HG02884 (cell line): ENCODE measurements around the gene GSG1L.

Source experiments
- ATAC-seq: cut with Tn5 transposase; IDR thresholded peaks from one replicate; pipeline ENCODE4 v1.9.1; 2021; ENCODE audit warnings: mild to moderate bottlenecking, moderate library complexity; ENCODE audit not compliant: unreplicated experiment

GSG1L gene

GRCh38 chr16:28064706-28065249 lies 1.3 kb upstream of the GSG1L start:
- no peak for ATAC-seq

- no peak for ATAC-seq
Measured at GRCh38 chr16:28064150-28064549, 636 bp upstream of the GSG1L start.

- ATAC-seq = no peak
Measured at GRCh38 chr16:28062847-28063521, 530 bp downstream of the GSG1L start.

- ATAC-seq = no peak
Measured at GRCh38 chr16:28062261-28062846, 1.2 kb downstream of the GSG1L start.

GRCh38 chr16:28061352-28062101 lies 2.0 kb downstream of the GSG1L start:
- no peak for ATAC-seq

- no peak for ATAC-seq
Measured at GRCh38 chr16:28059841-28060575, 3.5 kb downstream of the GSG1L start.

- ATAC-seq = no peak
Measured at GRCh38 chr16:28058839-28059589, 4.5 kb downstream of the GSG1L start.

GRCh38 chr16:28057949-28058348 lies 5.6 kb downstream of the GSG1L start:
- no peak for ATAC-seq

GRCh38 chr16:28053461-28053860 lies 10.1 kb downstream of the GSG1L start:
- no peak for ATAC-seq

GRCh38 chr16:28052274-28053128 lies 11.0 kb downstream of the GSG1L start:
- ATAC-seq = no peak

- no peak for ATAC-seq
Measured at GRCh38 chr16:28051486-28051885, 12.0 kb downstream of the GSG1L start.

GRCh38 chr16:28042811-28043210 lies 20.7 kb downstream of the GSG1L start:
- no peak for ATAC-seq

- ATAC-seq = no peak
Measured at GRCh38 chr16:28041615-28042014, 21.9 kb downstream of the GSG1L start.

- no peak for ATAC-seq
Measured at GRCh38 chr16:28040039-28040438, 23.5 kb downstream of the GSG1L start.

- ATAC-seq = no peak
Measured at GRCh38 chr16:28039493-28039892, 24.0 kb downstream of the GSG1L start.

- ATAC-seq = no peak
Measured at GRCh38 chr16:28038409-28038808, 25.1 kb downstream of the GSG1L start.

GRCh38 chr16:28035866-28036393 lies 27.6 kb downstream of the GSG1L start:
- ATAC-seq = no peak

- no peak for ATAC-seq
Measured at GRCh38 chr16:28033870-28034269, 29.6 kb downstream of the GSG1L start.

GRCh38 chr16:28029387-28030002 lies 34.0 kb downstream of the GSG1L start:
- no peak for ATAC-seq
